ENCODE results near the gene TMEM201.

- TF ChIP-seq EZH2 (IDR thresholded peaks at IDR 0.05; ENCODE audit: borderline replicate concordance, low read length): no peak
- TF ChIP-seq, protein P1, sequence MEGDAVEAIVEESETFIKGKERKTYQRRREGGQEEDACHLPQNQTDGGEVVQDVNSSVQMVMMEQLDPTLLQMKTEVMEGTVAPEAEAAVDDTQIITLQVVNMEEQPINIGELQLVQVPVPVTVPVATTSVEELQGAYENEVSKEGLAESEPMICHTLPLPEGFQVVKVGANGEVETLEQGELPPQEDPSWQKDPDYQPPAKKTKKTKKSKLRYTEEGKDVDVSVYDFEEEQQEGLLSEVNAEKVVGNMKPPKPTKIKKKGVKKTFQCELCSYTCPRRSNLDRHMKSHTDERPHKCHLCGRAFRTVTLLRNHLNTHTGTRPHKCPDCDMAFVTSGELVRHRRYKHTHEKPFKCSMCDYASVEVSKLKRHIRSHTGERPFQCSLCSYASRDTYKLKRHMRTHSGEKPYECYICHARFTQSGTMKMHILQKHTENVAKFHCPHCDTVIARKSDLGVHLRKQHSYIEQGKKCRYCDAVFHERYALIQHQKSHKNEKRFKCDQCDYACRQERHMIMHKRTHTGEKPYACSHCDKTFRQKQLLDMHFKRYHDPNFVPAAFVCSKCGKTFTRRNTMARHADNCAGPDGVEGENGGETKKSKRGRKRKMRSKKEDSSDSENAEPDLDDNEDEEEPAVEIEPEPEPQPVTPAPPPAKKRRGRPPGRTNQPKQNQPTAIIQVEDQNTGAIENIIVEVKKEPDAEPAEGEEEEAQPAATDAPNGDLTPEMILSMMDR (conservative IDR thresholded peaks at IDR 0.05 in 1 of 2, IDR thresholded peaks at IDR 0.05 in 1 of 2; ENCODE audit: extremely low read depth in 1 of 2, insufficient read depth in 1 of 2, low read depth in 1 of 2, low read length in 2 of 2): no peak
Measured at GRCh38 chr1:9549955-9550546, 38.7 kb upstream of the TMEM201 start.
